ENCODE data around the gene ZNF710. TPM values are rescaled to one million over a fixed set of nuclear protein-coding genes. Genes with fewer than 3 reads are reported as not detected.

The ZNF710 gene
- total and polyA plus RNA-seq, 2 of the 13 experiments (the other 11 are each of a cell fraction or from before 2014, with no cell fraction given), result 4.7 to 20.6 TPM

GRCh38 chr15:90091156-90091931 is 90.2 kb downstream of the ZNF710 start:
- H3K36me3 ChIP-seq (replicated peaks in 1 of 2; ENCODE audit: control insufficient read depth in 1 of 2, insufficient read depth in 2 of 2, low read length in 2 of 2), result peaks cover 1 to 21% of the 10 kb centered on the region in 2 experiments; a peak in 3 of 5 replicates
- no peak overlapping the region for H3K4me3 ChIP-seq (replicated peaks in 1 of 3; ENCODE audit: insufficient read depth in 1 of 3, low read depth in 2 of 3, low read length in 3 of 3)
- peaks cover 2% of the 10 kb centered on the region for H3K79me2 ChIP-seq (ENCODE audit: insufficient read depth, low read length)
- H4K20me1 ChIP-seq (ENCODE audit: insufficient read depth, low read length), result peaks cover 6% of the 10 kb centered on the region; the same call in 1 of the 2 replicates
- TF ChIP-seq ZFP37 (CRISPR knock-in tag; IDR thresholded peaks at IDR 0.05; ENCODE audit: borderline replicate concordance) (no peak), PRDM15 (CRISPR knock-in tag; IDR thresholded peaks at IDR 0.05) (no peak), MXD1 (CRISPR knock-in tag; IDR thresholded peaks at IDR 0.05) (no peak), ZNF256 (CRISPR knock-in tag; conservative IDR thresholded peaks at IDR 0.05) (no peak), ZNF691 (CRISPR knock-in tag; IDR thresholded peaks at IDR 0.05; ENCODE audit: borderline replicate concordance, low read depth) (no peak), ZIK1 (CRISPR knock-in tag; IDR thresholded peaks at IDR 0.05; ENCODE audit: borderline replicate concordance, low read depth) (no peak)
- H3K9ac ChIP-seq (ENCODE audit: insufficient read depth, low read depth, low read length), result no peak overlapping the region
- H3K27me3 ChIP-seq (ENCODE audit: control insufficient read depth in 1 of 2, insufficient read depth in 2 of 2, low read length in 2 of 2), result no peaks in the 10 kb centered on the region
- no peak overlapping the region for H3K27ac ChIP-seq (ENCODE audit: extremely low read length, insufficient read depth, low read length)
- peaks cover 28% of the 10 kb centered on the region for H3K4me1 ChIP-seq (ENCODE audit: insufficient read depth, low read length)
- no peak overlapping the region for H3K4me2 ChIP-seq (ENCODE audit: low read depth, low read length)
- no peak overlapping the region for H2AFZ ChIP-seq (ENCODE audit: low read length)
- 90% methylated on average over 13 of the region's 17 CpGs for WGBS (ENCODE audit: low lambda C conversion rate)
- H3K9me3 ChIP-seq (ENCODE audit: low read length), result no peaks in the 10 kb centered on the region
- BruUV-seq (replicated peaks), result no TSS peak
- ChIA-PET POLR2A (interaction anchor here (1.3 kb wide), 1 partner anchor 11 kb away, joined by 5 read pairs; the partner anchor contains the start of gene IDH2), CTCF (ENCODE audit: low intra/inter-chr PET ratio, low total read pairs) (no interaction called here)
- intact Hi-C loops (cut with micrococcal nuclease; ENCODE audit: unreplicated experiment) (no loop called here), in situ Hi-C loops (cut with HindIII; ENCODE audit: extremely low pct_ligation_motif_present, low pct_unique_long_range_greater_than_20kb) (loop anchor here (25.0 kb wide), 1 partner anchor 354 kb away; no protein-coding TSS in a partner anchor)
- FAIRE-seq, result no peak
- no peak for DNase-seq (ENCODE audit: low spot score)
- no peak for ATAC-seq

Measured in HepG2 (cell line).